Astrocyte of the hippocampus (primary cell): Measurements from ENCODE around the gene TRAPPC2L.
"Not testable (repeated sequence)": the region's sequence is repeated elsewhere in the genome, so short reads cannot be mapped to it uniquely, and the experiment has no call there.

Experiments
- DNase-seq: peaks from one replicate; pipeline ENCODE4 v3.0.0; 2011; ENCODE audit warnings: low read depth, low spot score

Gene TRAPPC2L

GRCh38 chr16:88891083-88891482 is 34.2 kb downstream of the TRAPPC2L start:
- DNase-seq, result no peak

- no peak for DNase-seq
Measured at GRCh38 chr16:88892065-88892464, 35.1 kb downstream of the TRAPPC2L start.

GRCh38 chr16:88893127-88893968 is 36.4 kb downstream of the TRAPPC2L start:
- DNase-seq, result no peak

GRCh38 chr16:88894266-88894665 is 37.3 kb downstream of the TRAPPC2L start:
- DNase-seq, result not testable (repeated sequence)

DNA sequence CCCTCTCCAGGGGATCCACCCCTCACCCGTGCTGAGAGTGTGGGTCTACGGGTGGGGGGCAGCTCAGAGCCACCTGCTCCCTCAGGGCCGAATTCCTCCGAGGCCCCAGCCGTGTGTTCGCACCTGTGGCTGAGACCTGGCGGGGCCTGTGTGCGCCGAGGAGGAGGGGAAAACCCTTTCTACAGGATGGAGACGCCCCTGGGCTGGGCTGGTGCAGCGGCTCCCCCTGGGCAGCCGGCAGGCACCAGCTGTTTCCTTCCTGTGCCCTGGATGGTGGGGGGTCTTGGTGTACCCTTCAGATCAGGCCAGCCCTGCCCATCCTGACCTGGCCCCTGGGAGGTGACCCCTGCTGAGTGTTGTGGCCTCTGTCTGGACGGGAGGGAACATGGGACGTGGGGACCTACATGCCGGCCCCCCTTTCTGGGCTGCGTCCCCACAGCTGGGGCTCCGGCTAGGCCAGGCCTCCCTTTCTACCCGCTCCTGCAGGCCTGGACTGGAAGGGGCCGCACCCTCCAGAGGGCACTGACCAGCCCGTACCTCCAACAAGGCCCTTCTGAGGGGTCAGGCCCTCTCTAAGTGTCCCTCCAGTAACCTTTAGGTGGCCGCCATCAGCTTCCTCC is 37.9 kb downstream of the TRAPPC2L start:
- DNase-seq, result no peak

DNA sequence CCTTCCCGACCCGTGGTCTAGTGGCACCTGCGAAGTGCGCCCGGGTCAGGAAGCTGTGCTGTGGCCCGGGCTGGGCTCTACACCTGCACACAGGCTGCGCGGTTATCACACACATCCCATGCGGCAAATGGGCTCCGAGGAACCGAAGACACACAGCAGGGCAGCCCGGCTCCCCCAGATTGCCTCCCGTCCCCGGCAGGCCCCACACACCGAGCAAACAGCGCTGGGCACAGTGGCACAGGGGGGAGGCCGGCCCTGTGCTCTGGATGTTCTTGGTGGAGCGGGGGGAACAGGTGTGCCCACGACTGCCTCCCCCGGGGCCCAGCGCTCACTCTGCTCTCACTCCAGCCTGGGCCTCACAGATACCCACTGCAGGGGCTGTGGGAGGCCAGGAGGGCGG is 38.4 kb downstream of the TRAPPC2L start:
- no peak for DNase-seq

DNA sequence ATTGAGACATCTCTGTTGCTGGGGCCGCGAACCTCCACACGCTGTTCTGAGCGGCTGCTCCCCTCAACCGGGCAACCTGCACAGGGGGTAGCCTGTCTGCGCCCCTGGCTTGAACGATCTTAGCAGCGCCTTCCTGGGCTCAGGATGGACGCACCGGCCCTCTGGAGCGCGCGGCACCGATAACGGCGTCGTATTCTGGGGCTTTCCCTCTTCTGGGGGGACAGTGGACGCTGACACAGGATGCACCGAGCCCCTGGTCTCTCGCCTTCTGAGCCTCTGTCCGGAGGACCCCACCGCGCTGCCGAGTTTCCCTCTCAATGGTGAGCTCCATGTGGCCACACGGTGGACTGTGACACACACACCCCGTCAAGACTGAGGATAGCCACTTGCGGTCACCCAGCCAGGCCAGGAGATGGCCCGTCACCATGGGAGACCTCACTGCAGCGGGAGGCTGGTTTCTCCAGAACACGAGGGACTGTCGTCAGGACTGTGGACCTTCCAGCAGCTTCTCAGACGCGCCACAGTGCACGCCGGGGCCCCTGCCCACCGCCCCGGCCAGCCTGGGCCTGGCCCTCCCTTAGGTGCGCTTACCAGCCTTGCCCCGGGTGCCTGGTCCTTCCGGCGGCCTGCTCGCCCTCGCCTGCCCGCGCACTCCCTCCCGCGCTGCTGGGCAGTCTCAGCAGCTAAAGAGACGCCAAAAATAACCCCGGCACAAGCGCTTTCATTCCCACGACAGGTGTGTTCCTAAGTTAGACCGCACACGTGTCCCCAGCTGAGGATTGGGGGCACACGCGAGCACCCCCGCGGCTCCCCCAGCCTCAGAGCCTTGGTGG is 39.5 kb downstream of the TRAPPC2L start:
- DNase-seq, result no peak

DNA sequence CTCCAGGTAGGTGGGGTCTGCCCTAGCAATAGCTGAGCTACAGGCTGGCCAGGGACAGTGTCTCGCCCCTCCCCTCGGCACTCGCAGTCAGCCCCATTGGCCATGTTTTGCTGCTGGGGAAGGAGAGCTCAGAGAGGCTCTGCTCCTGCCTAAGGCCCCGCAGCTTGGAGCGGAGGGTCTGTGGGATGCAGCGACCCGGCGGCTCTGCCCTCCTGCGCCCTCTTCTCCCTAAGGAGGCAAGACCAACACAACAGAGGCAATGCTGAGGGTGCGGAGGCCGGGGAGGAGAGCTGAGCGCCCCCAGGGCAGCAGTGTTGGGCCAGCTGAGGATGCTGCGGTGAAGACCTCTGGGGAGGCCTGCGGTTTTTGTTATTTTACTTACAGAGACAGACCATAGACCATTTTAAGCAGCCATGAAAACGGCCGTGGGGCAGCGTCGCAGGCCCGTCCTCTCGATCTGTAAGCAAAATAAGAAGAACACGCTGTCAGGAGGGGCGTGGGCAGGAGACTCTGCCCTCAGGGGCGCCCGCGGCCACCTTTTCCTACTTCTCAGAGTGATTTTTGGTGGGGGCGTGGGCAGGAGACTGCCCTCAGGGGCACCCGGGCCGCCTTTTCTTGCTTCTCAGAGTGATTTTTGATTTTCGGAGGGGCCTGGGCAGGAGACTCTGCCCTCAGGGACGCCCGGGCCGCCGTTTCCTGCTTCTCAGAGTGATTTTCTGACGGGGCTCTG is 40.9 kb downstream of the TRAPPC2L start:
- DNase-seq, result no peak

- DNase-seq, result no peak
Measured at GRCh38 chr16:88899901-88900661, 43.2 kb downstream of the TRAPPC2L start.

DNA sequence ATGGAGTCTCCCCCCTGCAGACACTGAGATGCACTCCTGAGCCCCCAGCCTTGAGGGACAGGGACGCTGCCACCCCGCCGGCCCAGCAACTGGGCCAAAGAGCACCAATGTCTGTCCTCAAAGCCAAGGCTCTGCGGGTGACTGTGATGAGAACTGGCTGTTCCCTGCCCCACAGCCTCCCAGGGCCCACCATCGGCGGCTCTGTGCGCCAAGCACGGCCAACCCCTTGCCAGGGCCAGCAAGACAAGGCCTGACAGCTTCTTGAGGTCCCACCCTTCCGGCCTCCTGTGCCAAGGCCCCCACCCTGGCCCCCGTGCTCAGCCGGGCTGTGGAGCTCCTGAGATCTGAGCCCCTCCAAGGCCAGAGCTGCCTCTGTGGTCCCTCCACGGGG is 43.7 kb downstream of the TRAPPC2L start:
- DNase-seq, result no peak

DNA sequence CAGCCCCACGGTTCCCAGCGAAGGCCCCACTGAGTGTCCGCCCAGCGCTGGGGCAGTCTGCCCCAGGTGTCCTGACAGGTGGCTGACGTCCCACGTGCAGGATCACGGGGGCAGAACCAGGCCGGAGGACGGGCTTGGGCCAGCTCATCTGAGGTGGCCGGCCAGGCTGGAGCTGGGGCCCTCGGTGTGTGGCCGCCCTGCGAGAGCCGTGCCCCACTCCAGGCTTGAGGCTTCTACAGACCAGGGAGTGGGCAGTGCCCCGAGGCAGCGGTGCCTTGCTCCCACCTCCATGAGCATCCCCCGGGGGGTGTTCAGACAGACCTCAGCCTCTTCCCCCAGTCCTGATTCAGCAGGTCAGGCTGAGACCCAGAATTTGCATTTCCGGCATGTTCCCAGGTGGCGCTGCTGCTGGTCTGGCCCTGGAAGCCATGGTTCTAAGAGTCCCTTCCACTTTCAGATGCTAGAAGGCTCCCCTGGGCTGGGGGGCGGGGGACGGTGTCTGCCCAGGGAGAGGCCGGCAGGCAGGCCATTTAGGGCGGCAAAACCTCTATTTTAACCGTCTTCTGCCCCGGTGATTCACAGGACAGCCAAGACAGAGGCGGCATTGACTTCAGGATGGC is 44.9 kb downstream of the TRAPPC2L start:
- DNase-seq, result no peak

- no peak for DNase-seq
Measured at GRCh38 chr16:88902744-88903143, 45.8 kb downstream of the TRAPPC2L start.

DNA sequence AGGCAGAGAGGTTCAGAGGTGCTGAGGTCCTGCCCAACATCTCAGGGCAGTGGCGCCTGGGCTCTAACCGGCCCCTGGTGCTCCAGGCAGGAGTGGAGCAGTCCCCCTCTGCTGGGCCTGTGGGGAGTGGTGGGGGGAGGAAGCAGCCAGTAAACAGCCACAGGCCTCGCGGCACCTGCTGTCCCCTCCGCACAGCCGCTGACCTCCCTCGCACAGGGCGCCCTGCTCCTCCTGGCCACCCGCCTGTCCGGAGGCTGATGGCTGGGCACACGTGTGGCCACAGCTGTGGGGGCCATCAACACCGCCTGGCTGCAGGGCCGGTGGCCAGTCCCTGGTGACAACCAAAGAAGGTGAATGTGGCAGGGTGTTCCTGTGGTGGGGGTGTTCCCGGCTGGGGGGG is 46.3 kb downstream of the TRAPPC2L start:
- DNase-seq, result no peak

- no peak for DNase-seq
Measured at GRCh38 chr16:88904676-88905365, 47.9 kb downstream of the TRAPPC2L start.

DNA sequence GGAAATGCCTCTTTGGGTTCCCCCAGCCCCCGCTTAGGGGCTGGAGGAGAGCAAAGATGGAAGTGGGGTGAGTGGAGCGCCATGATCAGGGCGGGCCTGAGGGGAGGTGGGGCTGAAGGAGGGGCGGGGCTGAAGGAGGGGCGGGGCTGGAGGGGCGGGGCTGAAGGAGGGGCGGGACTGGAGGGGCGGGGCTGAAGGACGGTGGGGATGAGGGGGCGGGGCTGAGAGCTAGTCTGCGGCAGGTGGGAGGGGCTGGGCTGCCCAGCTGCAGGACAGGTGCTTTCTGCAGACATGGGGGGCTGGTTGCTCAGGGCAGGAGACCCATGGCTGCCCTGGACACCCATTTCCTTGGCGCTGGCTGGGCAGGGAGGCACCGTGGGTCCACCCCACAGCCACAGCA is 48.6 kb downstream of the TRAPPC2L start:
- no peak for DNase-seq

DNA sequence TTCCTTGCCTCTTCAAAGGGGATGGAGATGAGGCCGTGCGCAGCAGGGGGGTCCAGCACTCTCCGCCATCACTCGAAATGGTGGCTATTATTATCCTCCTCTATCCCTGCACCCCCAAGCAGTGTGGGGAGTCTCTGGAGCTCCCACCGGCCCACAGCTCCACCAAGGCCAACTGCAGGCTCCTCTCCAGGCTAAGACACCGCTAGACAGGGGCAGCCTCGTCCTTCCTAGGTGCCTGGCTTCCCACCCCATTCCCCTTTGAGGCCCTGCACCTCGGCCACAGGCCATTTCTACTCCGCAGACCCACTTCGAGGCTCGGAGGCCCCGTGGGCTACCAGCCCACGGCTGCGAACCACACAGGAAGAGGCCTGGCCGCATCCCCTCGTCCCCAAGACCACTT is 49.1 kb downstream of the TRAPPC2L start:
- DNase-seq, result no peak

- no peak for DNase-seq
Measured at GRCh38 chr16:88906535-88907105, 49.7 kb downstream of the TRAPPC2L start.

DNA sequence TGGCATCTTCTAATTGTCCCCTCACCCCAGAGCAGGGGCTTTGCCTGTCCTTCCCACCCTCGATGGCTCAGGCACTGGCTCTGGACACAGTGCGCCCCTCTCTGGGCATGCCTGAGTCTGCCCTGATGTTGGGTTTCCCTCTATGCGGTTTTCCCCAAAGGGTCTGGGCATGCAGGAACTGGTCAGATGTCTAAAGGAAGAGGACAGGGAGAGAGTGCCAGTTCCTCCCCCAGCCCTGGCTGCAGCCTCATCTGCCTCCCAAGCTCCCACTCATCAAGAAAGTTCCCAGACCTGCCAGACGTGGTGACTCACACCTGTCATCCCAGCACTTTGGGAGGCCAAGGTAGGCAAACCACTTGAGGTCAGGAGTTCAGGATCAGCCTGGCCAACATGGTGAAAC is 50.8 kb downstream of the TRAPPC2L start:
- DNase-seq, result no peak

DNA sequence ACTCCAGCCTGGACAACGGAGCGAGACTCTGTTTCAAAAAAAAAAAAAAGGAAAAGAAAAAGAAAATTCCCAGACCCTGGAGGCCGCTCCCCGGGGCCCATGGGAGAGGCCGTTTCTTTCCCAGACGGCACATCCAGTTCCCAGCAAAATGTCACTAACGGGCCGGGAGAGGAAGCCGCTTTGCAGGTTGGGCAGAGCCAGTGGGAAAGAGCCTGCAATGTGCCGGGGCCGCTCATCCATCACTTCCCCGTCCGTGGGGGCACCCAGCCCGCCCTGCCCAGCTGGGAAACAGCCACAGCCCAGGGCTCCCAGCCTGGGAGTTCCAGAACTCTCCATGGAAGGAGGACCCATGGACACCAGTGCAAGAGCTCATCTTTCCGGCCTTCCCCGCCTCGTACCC is 51.4 kb downstream of the TRAPPC2L start:
- DNase-seq, result no peak
